SK-N-SH (cell line): ENCODE data around the gene ACSS1.

Experiments used
- ELF1 ChIP-seq: IDR thresholded peaks from 2 replicates; pipeline ENCODE4 v1.4.0; 2012
- EZH2phosphoT487 ChIP-seq: fragments of 200-600 bp; sonication (generic); IDR thresholded peaks from 2 replicates; pipeline ENCODE4 v1.6.1; 2017; ENCODE audit warnings: low read depth, mixed run types, mild to moderate bottlenecking, antibody characterized with exemption, moderate library complexity, borderline replicate concordance
- GABPA ChIP-seq: IDR thresholded peaks from 2 replicates; pipeline ENCODE4 v1.4.0; 2012; ENCODE audit warnings: low read depth, mild to moderate bottlenecking
- MXI1 ChIP-seq: IDR thresholded peaks from 2 replicates; pipeline ENCODE4 v1.6.1; 2012; ENCODE audit warnings: mild to moderate bottlenecking, low read depth, low read length, improper control_type of control experiment
- POLR2AphosphoS5 ChIP-seq: IDR thresholded peaks from 2 replicates; pipeline ENCODE4 v1.6.1; 2012; ENCODE audit warnings: low read depth, low read length
- RAD21 ChIP-seq: IDR thresholded peaks from 2 replicates; pipeline ENCODE4 v1.6.1; 2012; ENCODE audit warnings: mild to moderate bottlenecking, low read length
- RFX5 ChIP-seq: IDR thresholded peaks from 2 replicates; pipeline ENCODE4 v1.6.1; 2012; ENCODE audit warnings: mild to moderate bottlenecking, improper control_type of control experiment, low read length
- SMC3 ChIP-seq: IDR thresholded peaks from 2 replicates; pipeline ENCODE4 v1.6.1; 2012; ENCODE audit warnings: low read depth, low read length, improper control_type of control experiment
- TAF1 ChIP-seq: IDR thresholded peaks from 2 replicates; pipeline ENCODE4 v1.6.1; 2012; ENCODE audit warnings: low read depth, mild to moderate bottlenecking, low read length, moderate library complexity, borderline replicate concordance
- TEAD4 ChIP-seq: IDR thresholded peaks from 2 replicates; pipeline ENCODE4 v1.4.0; 2012; ENCODE audit warnings: mild to moderate bottlenecking, borderline replicate concordance; ENCODE audit not compliant: insufficient read depth
- YY1 ChIP-seq: IDR thresholded peaks from 2 replicates; pipeline ENCODE4 v1.4.0; 2012; ENCODE audit warnings: low read depth, mild to moderate bottlenecking
- TF ChIP-seq, protein P1 (sequence below): fragments of 200-600 bp; sonication (generic); IDR thresholded peaks from 2 replicates; pipeline ENCODE4 v1.6.1; 2017; ENCODE audit warnings: antibody characterized with exemption, mild to moderate bottlenecking, moderate library complexity
- TF ChIP-seq, protein P2 (sequence below): IDR thresholded peaks from 2 replicates; pipeline ENCODE4; 2012
- TF ChIP-seq, protein P3 (sequence below): IDR thresholded peaks from 2 replicates; pipeline ENCODE4 v1.6.1; 2012; ENCODE audit warnings: mild to moderate bottlenecking, low read depth, low read length, moderate library complexity

DNA sequence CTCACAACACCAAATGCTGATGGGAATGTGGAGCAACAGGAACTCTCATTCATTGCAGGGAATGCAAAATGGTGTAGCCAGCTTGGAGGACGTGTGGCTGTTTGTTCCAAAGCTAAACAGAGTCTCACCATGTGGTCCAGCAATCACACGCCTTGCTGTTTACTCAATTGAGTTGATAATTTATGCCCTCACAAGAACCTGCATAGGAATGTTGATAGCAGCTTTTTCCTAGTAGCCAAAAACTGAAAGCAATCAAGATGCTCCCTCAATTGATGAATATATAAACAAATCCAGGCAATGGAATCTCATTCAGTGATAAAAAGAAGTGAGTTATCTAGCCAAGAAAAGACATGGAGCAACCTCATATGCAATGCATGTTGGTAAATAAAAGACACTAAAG is 39.6 kb upstream of the ACSS1 start:
- no peak for TF ChIP-seq ELF1
- TF ChIP-seq, protein P1, sequence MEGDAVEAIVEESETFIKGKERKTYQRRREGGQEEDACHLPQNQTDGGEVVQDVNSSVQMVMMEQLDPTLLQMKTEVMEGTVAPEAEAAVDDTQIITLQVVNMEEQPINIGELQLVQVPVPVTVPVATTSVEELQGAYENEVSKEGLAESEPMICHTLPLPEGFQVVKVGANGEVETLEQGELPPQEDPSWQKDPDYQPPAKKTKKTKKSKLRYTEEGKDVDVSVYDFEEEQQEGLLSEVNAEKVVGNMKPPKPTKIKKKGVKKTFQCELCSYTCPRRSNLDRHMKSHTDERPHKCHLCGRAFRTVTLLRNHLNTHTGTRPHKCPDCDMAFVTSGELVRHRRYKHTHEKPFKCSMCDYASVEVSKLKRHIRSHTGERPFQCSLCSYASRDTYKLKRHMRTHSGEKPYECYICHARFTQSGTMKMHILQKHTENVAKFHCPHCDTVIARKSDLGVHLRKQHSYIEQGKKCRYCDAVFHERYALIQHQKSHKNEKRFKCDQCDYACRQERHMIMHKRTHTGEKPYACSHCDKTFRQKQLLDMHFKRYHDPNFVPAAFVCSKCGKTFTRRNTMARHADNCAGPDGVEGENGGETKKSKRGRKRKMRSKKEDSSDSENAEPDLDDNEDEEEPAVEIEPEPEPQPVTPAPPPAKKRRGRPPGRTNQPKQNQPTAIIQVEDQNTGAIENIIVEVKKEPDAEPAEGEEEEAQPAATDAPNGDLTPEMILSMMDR: no peak
- no peak for TF ChIP-seq RFX5
- TF ChIP-seq YY1: no peak
- TF ChIP-seq MXI1: no peak
- TF ChIP-seq SMC3: no peak
- TF ChIP-seq, protein P2, sequence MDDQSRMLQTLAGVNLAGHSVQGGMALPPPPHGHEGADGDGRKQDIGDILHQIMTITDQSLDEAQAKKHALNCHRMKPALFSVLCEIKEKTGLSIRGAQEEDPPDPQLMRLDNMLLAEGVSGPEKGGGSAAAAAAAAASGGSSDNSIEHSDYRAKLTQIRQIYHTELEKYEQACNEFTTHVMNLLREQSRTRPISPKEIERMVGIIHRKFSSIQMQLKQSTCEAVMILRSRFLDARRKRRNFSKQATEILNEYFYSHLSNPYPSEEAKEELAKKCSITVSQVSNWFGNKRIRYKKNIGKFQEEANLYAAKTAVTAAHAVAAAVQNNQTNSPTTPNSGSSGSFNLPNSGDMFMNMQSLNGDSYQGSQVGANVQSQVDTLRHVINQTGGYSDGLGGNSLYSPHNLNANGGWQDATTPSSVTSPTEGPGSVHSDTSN: no peak
- TF ChIP-seq POLR2AphosphoS5: no peak
- TF ChIP-seq RAD21: no peak
- TF ChIP-seq TEAD4: no peak
- no peak for TF ChIP-seq TAF1
- no peak for TF ChIP-seq GABPA
- no peak for TF ChIP-seq EZH2phosphoT487
- TF ChIP-seq, protein P3, sequence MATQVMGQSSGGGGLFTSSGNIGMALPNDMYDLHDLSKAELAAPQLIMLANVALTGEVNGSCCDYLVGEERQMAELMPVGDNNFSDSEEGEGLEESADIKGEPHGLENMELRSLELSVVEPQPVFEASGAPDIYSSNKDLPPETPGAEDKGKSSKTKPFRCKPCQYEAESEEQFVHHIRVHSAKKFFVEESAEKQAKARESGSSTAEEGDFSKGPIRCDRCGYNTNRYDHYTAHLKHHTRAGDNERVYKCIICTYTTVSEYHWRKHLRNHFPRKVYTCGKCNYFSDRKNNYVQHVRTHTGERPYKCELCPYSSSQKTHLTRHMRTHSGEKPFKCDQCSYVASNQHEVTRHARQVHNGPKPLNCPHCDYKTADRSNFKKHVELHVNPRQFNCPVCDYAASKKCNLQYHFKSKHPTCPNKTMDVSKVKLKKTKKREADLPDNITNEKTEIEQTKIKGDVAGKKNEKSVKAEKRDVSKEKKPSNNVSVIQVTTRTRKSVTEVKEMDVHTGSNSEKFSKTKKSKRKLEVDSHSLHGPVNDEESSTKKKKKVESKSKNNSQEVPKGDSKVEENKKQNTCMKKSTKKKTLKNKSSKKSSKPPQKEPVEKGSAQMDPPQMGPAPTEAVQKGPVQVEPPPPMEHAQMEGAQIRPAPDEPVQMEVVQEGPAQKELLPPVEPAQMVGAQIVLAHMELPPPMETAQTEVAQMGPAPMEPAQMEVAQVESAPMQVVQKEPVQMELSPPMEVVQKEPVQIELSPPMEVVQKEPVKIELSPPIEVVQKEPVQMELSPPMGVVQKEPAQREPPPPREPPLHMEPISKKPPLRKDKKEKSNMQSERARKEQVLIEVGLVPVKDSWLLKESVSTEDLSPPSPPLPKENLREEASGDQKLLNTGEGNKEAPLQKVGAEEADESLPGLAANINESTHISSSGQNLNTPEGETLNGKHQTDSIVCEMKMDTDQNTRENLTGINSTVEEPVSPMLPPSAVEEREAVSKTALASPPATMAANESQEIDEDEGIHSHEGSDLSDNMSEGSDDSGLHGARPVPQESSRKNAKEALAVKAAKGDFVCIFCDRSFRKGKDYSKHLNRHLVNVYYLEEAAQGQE: no peak
